NCI-H1417 (cell line): ENCODE data around the gene ASIC1.

ENCODE experiments used
- DNase-seq, 3 experiments: peaks; one replicate each; lab custom pipeline; 2025; lab: John Stamatoyannopoulos, UW

ASIC1 gene

DNA sequence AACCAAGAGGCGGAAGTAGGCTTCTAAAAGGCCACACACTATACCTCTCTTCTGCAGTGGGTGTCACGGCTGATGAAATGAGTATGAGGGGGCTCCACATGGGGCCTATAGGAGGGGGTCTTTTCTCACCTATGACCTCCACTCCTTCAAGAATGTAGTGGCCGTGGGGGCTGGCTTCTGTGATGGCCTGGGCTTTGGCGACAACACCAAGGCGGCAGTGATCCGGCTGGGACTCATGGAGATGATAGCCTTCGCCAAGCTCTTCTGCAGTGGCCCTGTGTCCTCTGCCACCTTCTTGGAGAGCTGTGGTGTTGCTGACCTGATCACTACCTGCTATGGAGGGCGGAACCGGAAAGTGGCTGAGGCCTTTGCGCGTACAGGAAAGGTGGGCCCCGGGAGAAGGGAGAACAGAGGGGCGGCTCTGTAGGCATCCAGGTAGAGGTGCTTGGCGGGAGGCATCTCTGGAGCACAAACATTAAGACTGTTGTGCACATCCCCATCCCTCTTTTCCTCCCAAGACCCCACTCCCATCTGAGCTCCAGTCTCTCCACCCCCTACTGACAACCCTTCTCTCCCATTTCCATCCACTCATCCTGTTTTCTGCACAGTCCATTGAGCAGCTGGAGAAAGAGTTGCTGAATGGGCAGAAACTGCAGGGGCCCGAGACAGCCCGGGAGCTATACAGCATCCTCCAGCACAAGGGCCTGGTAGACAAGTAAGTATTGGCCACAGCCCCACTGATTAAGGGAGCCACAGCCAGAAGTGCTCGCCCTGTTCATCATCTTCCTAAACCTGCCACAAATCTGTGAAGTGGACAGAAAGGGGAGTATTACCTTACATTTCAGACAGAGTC, 50.2 kb downstream of the ASIC1 start:
- DNase-seq = peak in 1 of 3 experiments; percentile 42

DNA sequence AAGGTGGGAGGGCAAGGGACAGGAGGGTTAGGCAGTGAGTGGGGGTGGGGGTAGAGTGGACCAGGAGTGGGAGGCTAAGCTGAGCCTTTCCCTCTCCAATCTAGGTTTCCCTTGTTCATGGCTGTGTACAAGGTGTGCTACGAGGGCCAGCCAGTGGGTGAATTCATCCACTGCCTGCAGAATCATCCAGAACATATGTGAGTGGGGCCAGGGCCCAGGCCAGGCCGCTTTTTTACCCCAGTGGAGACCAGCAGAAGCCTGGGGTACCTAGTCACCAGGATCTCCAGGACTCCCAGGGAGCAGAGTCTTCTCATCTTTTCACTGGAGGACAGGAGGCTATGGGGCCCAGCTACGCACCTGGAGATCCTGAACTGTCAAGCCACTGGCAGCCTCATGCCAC, 51.9 kb downstream of the ASIC1 start:
- no peak for DNase-seq

DNA sequence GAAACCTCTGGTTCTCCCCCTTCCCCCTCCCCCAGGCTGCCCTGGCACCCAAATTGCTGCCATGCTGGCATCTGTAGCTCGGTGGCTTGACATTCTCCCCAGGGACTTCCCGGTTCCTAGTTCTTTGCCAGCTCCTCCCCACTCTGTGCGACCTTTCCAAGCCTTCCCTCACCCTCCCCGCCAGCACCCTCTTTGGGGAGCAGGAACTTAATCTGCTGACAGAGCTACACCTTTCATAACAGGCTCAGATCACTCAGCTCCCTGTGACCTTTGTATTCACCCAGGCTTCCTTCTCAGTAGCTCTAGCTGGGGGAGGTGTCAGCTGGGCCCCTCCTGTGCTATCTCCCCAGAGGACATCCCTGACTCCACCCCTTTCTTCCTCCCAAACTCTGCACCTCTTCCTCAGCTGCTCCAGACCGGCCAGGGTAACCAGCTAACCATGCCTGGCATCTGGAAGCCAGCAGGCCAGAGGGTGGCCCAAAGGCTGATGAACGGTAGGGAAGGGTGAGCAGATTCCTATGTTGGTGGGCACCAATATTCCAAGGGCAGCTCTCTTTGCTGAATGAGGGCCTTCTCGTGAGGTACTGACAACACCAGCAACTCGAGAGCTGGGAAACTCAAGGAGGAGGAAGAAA, 52.8 kb downstream of the ASIC1 start:
- peak in 1 of 3 experiments; percentile 34 for DNase-seq

DNA sequence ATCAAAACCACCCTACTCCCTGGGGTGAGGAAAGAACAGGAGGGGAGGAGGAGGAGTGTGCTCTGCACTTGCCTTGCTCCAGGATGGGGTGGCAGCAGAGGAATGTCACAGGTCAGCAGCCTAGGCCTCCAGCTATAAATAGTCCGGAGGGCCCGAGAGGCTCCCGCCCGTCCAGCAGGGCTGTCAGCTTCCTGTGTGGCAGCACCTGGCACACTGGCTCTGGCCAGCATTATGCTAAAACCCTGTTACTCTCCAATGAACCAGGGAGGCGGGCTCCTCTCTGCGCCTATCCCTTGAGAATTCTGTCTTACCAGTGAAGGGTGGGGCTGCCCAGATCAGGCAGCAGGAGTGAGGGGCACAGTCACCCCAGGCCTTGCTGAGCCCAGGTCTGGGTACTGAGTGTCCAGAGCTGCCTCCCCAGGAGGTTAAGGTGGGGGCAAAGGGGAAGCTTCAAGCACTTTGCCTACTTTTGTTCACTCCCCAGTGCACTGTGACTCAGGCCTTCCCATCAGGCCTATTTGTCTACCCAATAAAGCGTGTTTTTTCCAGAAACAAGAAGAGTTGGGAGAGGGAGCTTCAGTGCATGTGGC, 53.5 kb downstream of the ASIC1 start:
- peak in 2 of 3 experiments; percentile 43 to 69 for DNase-seq

DNA sequence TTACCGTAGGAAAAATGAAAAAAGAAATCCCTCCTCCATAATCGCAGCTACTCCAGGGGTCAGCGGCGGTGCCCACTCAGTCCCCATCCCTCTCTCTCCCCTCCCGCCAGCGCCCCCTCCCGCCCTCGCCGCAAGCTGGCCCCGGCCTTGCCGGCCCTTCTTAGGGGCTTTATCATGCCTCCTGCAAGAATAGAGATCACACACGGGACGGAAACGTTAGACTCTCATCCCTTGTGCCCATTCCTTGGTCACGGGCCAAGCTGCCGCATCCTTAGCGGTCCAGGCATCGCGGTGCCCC, 53.9 kb downstream of the ASIC1 start:
- no peak for DNase-seq

DNA sequence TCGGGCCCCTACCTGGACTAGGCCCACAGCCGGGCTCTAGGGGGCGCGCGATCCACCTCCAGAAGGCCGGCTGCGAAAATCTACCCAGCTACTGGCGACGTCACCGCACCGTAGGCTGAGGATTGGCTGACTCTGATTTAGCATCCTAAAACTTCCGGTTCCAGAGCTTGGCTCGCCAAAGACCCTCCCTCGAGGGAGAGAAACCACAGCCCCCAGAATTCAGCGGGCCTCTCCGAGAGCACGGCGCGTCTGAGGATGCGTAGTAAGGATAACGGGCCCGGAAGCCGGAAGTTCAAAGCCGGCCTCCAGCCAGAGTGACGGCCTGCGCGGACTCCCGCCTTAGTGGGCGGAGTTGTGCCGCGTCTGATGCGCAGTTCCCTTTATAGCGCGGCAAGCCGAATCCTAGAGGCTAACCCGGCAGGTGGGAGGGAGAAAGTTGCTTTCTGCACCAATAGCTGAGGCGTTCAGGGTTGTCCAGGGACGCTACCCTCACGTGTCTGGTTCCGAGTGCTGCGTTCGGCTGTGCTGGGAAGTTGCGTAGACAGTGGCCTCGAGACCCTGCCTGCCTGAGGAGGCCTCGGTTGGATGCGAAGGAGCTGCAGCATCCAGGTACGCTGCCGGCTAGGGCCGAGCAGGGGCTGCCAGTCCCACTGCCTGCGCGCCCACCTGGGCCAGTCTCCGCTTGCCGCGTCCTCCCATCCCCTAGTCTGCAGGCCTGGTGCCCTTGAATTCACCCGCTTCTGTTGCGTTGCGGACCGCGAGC, 54.5 kb downstream of the ASIC1 start, which contains the start of gene COX14:
Gene COX14, plus strand, starts transcription at position 544 of the 763 bp plus-strand sequence. CDS start 7,808 bp downstream, outside the sequence.
- DNase-seq = peak; percentile 100

DNA sequence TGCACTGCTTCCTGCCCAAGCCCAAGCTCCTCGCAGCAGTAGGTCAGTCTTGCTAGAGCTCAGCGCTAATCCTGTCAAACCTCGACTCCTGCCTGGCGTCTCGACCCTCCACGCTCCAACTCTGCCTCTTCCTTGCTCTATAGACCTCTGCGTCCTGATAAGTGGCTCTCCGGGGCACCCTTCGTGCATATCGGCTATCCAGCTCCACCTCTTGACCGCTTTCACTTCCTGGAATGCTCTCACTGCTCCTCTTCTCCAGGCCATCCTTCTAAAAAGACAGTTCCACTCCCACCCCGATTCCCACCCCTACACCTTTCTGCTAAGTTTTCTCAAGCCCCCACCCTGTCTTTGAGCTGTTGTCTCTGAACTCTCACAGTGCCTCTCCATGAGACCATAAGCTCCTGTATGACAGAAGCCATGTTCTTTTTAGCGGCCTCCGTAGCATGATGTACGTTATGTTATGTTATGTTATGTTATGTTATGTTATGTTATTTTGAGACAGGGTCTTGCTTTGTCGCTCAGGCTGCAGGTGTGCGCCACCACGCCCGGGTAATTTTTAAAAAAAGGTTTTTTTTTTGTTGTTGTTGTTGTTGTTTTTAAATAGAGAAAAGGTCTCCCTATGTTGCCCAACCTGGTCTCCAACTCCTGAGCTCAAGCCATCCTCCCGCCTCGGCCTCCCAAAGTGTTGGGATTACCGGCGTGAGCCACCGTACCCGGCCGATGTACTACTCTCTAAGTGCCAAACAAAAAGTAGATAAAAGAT, 55.2 kb downstream of the ASIC1 start:
- DNase-seq = peak in 1 of 3 experiments; percentile 51

DNA sequence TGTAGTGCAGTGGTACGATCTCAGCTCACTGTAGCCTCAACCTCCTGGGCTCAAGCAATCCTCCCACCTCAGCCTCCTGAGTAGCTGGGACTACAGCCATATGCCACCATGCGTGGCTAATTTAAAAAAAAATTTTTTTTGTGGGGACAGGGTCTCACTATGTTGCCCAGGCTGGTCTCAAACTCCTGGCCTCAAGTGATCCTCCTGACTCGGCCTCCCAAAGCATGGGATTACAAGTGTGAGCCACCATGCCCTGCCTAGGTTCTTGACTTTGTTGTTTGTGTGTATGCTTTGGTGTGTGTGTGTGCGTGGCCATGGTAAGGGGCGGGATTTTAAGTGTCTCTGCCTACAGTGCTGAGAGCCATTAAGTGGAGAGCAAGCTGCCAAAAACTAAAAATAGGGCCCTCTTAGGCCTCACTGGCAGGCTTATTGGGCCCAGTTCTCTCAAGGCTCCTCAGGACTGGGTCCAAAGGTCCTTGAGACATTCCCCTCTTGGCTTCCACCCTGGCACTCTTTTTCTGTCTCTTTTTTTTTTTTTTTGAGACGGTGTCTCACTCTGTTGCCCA, 59.7 kb downstream of the ASIC1 start:
- DNase-seq = peak in 1 of 3 experiments; percentile 43

DNA sequence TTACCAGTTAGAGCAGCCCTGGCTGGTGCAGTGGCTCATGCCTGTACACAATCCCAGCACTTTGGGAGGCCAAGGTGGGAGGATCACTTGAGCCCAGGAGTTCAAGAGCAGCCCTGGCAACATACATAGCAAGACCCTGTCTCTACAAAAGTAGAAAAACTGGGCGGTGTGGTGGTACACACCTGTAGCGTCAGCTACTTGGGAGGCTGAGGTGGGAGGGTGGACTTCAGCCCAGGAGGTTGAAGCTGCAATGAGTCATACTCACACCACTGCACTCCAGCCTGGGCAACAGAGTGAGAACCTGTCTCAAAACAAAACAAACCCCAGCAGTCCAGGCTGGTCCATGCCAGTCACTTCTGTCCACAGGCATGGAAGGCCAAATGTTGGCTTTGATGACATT, 62.0 kb downstream of the ASIC1 start:
- DNase-seq = no peak

DNA sequence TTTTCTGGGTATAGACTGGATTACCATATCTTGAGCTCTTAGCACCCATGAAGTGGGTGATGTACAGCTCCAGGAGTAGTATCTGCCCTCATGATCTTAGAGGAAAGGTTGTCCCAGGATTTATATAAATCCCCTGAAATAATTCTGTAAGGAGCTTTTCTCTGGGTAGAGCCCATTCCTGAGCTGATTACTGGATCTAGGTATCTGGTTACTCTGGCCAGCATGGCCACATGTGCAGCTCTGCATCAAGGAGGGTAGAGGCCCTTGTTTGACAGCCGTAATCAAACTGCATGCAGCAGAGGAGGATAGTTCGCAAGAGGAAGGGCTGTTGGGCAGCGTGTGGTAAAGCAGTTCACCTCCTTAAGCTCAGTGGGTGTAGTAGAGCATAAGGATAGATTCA, 63.1 kb downstream of the ASIC1 start:
- DNase-seq = no peak

DNA sequence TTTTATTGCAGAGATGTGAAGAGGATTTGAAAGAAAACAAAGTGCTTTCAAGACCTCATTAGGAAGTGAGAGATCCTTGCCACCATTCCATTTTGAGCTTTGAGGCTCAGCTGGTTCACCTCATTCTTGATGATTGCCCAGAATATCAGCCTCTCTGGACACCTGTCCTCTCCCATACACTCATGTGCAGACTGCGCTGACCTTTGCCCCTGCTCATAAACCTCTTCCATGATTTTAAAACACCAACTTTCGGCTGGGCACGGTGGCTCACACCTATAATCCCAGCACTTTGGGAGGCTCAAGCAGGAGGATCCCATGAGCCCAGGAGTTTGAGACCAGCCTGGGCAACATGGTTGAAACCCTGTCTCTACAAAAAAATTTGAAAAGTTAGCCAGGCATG, 63.6 kb downstream of the ASIC1 start:
- DNase-seq = no peak

DNA sequence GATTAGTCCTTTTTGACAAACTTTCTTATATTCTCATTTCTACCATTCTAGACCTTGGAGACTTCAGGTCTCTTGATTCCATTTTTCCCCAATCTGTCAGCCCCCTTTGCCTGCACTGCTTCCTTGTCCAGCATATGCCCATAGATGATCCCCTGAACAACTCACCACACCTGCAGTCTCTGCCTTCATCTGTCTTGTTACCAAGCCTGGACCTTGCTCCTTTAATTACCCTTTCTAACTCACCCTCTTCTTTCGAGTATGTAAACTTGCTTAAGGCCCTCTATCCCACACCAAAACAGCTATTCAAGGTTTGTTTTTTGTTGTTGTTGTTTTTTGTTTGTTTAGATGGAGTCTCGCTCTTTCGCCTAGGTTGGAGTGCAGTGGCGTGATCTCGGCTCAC, 64.2 kb downstream of the ASIC1 start:
- no peak for DNase-seq

DNA sequence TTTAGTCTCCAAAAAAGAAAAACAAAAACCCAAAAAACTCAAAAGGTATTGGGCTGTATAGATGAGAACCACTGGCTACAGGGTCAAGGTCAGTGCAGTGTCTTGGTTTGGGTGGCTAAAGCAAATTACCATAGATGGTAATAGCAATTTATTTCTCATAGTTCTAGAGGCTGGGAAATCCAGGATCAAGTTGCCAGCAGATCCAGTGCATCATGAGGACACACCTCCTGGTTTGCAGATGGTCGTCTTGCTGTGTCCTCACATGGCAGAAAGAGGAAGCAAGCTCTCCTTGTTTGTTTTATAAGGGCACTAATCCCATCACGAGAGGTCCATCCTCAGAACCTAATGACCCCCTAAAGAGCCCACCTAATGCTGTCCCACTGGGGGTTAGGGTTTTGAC, 65.8 kb downstream of the ASIC1 start:
- DNase-seq = no peak

DNA sequence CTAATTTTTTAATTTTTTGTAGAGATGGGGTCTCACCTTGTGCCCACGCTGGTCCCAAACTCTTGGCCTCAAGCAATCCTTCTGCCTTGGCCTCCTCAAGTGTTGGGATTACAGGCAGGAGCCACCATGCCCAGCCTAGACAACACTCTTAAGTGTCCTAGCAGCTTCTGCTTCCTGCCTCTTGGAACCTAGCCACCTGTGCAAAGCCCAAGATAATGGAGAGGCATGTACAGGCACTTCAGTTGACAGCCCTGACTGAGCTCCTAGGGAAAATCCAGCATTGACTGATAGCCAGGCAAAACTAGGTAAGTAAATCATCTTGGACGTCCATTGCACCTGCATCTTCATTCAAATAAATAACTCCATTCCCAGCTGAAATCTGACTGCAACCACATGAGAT, 70.2 kb downstream of the ASIC1 start:
- DNase-seq = peak in 2 of 3 experiments; percentile 70 to 78

DNA sequence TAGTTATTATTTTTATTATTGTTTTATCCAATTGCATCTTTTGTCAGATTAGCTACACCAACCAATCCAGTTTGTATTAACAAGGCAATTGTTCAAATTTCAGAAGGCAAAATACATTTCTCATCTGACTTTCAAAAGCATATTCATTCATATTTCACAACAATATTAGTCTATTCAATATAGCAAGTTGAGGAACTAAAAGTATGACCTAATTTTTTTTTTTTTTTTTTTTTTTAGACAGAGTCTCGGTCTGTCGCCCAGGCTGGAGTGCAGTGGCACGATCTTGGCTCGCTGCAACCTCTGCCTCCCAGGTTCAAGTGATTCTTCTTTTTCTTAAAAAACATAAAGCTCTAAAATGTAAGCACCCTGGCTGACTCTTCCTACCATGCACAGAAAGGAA, 71.9 kb downstream of the ASIC1 start:
- DNase-seq = no peak

DNA sequence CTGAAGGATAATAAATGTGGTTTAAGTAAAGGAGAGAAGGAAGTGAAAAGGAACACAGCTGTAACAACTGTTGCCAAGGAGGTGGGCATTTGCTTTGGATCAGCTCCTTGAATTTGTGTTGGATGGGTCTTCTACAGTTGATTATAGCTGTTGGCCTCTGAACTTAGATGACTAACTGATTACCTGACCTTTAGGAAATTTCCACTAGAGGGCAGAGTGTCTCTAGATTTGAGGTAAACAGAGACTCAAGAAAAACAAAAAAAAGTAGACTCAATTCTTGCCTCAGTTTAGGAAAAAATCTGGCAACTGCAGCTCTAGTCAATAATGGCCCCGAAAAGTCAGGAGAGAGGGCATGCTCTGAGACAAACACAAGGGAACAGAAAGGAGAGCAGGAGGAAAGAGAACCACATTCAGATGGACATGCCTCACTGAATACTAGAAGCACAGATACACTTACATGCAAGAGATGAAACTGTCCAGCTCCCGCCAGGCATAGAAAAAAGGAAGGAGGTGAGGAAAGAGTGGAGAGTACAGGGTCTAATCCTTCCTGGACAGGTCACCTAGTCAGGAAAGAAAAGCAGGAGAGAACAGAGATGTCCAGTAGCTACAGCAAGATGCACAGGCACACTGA, 75.2 kb downstream of the ASIC1 start:
- DNase-seq = peak in 2 of 3 experiments; percentile 40 to 50
